Measurements from ENCODE around the gene TAF6.

GRCh38 chr7:100093498-100093897 is 25.7 kb downstream of the TAF6 start:
- TF ChIP-seq, protein P1, sequence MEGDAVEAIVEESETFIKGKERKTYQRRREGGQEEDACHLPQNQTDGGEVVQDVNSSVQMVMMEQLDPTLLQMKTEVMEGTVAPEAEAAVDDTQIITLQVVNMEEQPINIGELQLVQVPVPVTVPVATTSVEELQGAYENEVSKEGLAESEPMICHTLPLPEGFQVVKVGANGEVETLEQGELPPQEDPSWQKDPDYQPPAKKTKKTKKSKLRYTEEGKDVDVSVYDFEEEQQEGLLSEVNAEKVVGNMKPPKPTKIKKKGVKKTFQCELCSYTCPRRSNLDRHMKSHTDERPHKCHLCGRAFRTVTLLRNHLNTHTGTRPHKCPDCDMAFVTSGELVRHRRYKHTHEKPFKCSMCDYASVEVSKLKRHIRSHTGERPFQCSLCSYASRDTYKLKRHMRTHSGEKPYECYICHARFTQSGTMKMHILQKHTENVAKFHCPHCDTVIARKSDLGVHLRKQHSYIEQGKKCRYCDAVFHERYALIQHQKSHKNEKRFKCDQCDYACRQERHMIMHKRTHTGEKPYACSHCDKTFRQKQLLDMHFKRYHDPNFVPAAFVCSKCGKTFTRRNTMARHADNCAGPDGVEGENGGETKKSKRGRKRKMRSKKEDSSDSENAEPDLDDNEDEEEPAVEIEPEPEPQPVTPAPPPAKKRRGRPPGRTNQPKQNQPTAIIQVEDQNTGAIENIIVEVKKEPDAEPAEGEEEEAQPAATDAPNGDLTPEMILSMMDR (IDR thresholded peaks at IDR 0.05; ENCODE audit: insufficient read depth, low read length, poor library complexity, severe bottlenecking), result no peak
- TF ChIP-seq EZH2phosphoT487 (conservative IDR thresholded peaks at IDR 0.05; ENCODE audit: low read length), result no peak
